NCI-H748 (cell line): Measurements from ENCODE around the gene GPHN.

Experiments
- DNase-seq: peaks from one replicate; lab custom pipeline; 2025; ENCODE audit not compliant: unreplicated experiment; lab: John Stamatoyannopoulos, UW

The GPHN gene

GRCh38 chr14:67016856-67017255, 508.9 kb downstream of the GPHN start:
- no peak for DNase-seq

GRCh38 chr14:67018720-67019119, 510.8 kb downstream of the GPHN start:
- DNase-seq, result no peak

GRCh38 chr14:67019796-67020195, 511.8 kb downstream of the GPHN start:
- DNase-seq, result no peak

GRCh38 chr14:67031920-67032774, 524.2 kb downstream of the GPHN start:
- DNase-seq, result no peak

- no peak for DNase-seq
Observed at GRCh38 chr14:67045440-67045839, 537.5 kb downstream of the GPHN start.

GRCh38 chr14:67050896-67051295, 542.9 kb downstream of the GPHN start:
- no peak for DNase-seq

GRCh38 chr14:67056684-67057083, 548.7 kb downstream of the GPHN start:
- no peak for DNase-seq

GRCh38 chr14:67059596-67059995, 551.6 kb downstream of the GPHN start:
- DNase-seq, result no peak

GRCh38 chr14:67060546-67060945, 552.6 kb downstream of the GPHN start:
- no peak for DNase-seq

- DNase-seq, result peak; percentile 64
Observed at GRCh38 chr14:67067070-67067814, 559.3 kb downstream of the GPHN start.

- DNase-seq, result no peak
Observed at GRCh38 chr14:67068251-67068650, 560.3 kb downstream of the GPHN start.

- DNase-seq, result no peak
Observed at GRCh38 chr14:67071506-67071905, 563.6 kb downstream of the GPHN start.

- DNase-seq, result no peak
Observed at GRCh38 chr14:67077921-67078320, 570.0 kb downstream of the GPHN start.

GRCh38 chr14:67079846-67080245, 571.9 kb downstream of the GPHN start:
- DNase-seq, result no peak

- no peak for DNase-seq
Observed at GRCh38 chr14:67108230-67108629, 600.3 kb downstream of the GPHN start.

GRCh38 chr14:67111022-67111421, 603.1 kb downstream of the GPHN start:
- no peak for DNase-seq

GRCh38 chr14:67112344-67112743, 604.4 kb downstream of the GPHN start:
- DNase-seq, result no peak

- no peak for DNase-seq
Observed at GRCh38 chr14:67127174-67127573, 619.2 kb downstream of the GPHN start.

- no peak for DNase-seq
Observed at GRCh38 chr14:67129768-67130167, 621.8 kb downstream of the GPHN start.

GRCh38 chr14:67131691-67132090, 623.7 kb downstream of the GPHN start:
- no peak for DNase-seq

GRCh38 chr14:67133144-67133543, 625.2 kb downstream of the GPHN start:
- DNase-seq, result no peak
